DMS53 treated with DMSO at 0.1 percent for 48 hours (cell line): ENCODE results near the gene YTHDF2.
A peak's percentile ranks its signal among the peaks of the same experiment; 100 is the strongest.
"Not testable (repeated sequence)": the region's sequence is repeated elsewhere in the genome, so short reads cannot be mapped to it uniquely, and the experiment has no call there.

ENCODE experiments used
- DNase-seq: peaks from one replicate; lab custom pipeline; 2025; ENCODE audit not compliant: unreplicated experiment; lab: John Stamatoyannopoulos, UW

YTHDF2 gene

DNA sequence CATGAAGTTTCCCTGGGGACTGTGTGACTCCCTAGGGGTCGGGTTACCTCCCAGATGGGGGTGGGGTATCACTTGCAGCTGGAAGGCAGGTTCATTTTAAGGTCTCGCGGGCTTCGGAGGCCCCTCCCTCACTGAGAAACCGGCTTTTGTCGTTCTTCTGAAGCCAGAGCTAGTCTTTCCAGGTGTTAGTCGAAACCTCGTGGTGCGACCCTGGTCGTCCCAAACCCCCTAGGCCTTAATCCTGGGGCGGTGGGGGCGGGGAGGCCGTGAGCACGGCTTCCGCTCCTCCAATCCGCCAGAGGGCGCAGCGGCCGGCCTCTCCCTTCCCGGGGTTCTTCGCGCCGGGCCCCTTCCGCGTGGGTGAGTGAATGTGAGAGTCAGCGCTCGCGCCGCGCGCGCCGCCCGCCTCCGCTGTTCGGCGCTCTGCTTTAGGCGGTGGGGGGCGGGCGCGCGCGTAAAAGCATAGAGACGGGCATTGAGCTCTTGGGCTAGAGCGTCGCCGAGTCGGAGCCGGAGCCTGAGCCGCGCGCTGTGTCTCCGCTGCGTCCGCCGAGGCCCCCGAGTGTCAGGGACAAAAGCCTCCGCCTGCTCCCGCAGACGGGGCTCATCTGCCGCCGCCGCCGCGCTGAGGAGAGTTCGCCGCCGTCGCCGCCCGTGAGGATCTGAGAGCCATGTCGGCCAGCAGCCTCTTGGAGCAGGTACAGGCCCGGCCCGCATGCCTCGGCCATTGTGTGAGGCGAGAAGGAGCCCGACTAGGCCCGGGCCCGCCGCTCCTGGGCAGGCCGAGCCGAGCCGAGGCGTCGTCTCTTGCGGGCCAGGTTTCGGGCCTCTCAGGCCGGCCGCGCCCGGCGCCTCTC is at the start of gene YTHDF2:
Gene YTHDF2, plus strand, starts transcription at position 491 of the 857 bp plus-strand sequence. Its CDS starts 181 bp downstream, at position 672.
- DNase-seq, result peak; percentile 94

GRCh38 chr1:28691627-28692026 is 45.1 kb upstream of the YTHDF2 start:
- DNase-seq, result not testable (repeated sequence)

DNA sequence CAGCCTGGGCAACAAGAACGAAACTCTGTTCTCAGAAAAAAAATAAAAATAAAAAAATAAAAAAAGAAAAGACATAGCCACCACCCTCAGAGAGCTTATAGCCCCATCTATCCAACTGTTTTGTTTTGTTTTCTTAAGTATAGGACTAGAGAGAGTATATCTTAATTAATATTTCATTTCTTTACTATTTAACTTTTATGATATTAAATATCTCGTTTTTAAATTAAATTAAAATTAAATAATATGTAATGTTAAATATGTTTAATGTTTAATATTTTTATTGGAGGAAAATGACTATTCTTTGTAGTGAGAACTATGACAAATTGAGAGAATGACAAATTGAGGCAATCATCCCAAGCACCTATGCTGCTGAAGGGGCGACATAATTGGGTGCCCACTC is 33.1 kb upstream of the YTHDF2 start:
- DNase-seq, result no peak

- DNase-seq, result no peak
Measured at GRCh38 chr1:28716336-28716735, 20.4 kb upstream of the YTHDF2 start.

GRCh38 chr1:28718166-28718565 is 18.6 kb upstream of the YTHDF2 start:
- no peak for DNase-seq

DNA sequence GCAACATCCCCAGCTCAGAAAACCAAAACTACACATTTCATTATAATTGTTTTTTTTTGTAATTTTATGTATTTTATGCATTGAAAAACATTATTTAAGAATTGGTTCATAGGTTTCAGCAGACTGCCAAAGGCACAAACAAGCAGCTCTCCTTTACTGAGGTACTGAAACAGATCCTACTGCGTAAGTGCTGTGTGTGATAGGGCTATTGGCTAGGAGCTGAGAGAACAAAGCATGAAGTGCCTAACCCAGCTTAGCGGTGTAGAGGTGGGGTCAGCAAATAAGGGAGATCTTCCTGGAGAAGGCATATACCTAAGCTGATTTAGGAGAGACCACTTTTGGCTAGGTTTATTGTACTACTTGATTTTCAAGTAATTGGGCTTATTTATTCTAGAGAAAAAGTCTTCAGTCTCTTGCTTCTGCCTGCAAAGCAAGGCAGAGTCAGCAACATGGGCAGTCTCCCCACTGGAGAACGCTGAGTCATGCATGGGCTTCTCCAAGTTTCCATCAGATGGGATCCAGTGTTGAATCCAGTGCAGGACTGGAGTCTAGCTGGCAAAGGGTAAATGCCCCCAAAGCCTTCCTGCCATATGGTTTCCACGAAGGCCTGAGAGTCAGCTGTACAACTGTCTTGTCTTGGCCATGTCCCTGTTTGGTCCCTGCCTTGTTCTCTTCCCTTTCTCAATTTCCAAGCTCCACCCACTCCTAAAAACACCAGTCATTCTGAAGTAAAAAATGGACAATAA is 18.0 kb upstream of the YTHDF2 start:
- peak; percentile 3 for DNase-seq

DNA sequence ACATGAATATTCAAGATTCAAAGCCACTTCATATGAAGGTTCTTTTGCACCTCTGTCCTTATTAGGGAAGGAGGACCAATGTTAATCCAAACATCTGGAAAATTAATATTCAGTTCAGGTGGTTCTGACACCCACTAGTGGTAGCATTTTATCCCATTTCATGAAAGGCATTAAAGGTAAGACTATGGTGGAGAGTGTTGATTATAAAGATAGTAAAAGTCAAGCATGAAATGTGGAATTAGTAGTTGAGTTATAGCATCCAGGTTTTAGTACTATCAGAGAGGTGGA is 17.5 kb upstream of the YTHDF2 start:
- no peak for DNase-seq

DNA sequence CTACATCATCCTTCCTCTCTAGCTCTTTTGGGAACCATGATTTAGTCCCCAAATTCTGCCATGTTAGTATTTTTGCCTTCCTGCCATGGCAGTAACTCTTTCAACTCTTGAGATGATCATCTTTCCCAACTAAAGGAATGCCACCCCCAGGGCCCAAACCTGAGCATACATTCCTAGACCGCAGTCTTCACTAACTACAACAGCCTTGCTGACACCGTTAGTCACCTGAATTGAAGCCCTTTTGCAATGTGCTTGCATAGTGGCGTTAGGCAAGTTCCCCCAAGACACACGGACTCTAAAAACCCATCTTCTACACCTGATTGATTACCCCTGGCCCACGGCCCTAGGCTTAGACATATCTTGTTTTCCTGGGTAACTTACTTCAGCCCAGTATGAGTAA is 16.4 kb upstream of the YTHDF2 start:
- DNase-seq, result no peak

DNA sequence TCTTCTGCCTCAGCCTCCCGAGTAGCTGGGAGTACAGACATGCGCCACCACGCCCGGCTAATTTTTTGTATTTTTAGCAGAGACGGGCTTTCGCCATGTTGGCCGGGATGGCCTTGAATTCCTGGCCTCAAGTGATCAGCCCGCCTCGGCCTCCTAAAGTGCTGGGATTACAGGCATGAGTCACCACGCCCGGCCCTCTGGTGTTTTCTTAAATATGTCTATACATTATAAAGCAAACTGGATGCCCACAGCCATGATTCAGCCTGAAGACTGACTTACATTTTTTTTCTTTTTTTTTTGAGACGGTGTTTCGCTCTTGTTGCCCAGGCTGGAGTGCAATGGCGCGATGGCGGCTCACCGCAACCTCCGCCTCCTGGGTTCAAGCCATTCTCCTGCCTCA is 14.8 kb upstream of the YTHDF2 start:
- not testable (repeated sequence) for DNase-seq

DNA sequence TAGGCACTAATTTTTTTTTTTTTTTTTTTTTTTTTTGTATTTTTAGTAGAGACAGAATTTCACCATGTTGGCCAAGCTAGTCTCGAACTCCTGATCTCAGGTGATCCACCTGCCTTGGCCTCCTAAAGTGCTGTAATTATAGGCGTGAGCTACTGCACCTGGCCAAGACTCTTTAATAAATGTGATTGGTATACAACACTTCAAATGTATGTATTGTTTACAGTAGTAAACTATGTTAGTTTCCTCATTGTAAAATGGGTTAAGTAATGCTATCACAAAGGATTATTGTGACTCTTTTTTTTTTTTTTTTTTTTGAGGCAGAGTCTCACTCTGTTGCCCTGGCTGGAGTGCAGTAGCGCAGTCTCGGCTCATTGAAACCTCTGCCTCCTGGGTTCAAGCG is 11.4 kb upstream of the YTHDF2 start:
- not testable (repeated sequence) for DNase-seq

GRCh38 chr1:28735961-28736449 is 735 bp upstream of the YTHDF2 start:
- DNase-seq, result no peak

DNA sequence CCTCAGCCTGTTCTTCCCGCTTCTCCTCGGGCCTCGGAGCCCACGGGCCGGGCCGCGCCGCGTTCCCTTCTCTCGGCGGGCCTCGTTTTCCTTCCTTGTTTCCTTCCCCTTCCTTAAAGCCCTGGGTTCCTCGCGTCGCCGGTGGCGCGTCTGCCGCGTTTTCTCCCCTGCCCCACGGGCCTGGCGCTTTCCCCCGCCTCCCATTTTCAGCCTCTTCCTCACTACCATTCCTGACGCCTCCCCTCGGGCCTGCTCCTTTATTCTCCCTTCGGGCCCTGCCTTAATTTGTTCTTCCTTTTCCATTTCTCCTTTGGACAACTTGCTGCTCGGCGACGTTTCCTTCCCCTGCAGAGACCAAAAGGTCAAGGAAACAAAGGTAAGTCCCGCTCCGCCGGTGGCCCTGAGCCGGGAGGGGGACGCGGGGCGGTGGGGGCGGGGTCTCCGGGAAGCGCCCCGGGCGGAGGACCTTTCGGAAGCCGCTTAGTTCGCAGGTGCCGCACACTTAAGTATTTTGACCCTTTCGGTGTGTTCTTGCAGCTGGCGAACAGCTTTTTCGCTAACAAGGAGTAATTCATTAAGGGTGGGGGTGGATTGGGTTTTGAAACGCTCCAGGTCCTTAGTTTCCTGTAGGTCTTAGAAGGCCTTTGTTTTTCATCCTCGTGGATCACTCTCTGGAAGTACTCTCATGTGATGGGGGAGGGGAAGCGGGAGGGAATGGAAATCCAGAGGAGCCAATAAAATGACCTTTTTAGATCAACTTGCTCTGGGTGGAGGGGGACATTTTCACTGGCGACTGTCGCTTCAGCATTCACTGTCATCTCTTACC is 780 bp downstream of the YTHDF2 start:
- DNase-seq, result peak; percentile 72

- no peak for DNase-seq
Measured at GRCh38 chr1:28740118-28740517, 3.4 kb downstream of the YTHDF2 start.

DNA sequence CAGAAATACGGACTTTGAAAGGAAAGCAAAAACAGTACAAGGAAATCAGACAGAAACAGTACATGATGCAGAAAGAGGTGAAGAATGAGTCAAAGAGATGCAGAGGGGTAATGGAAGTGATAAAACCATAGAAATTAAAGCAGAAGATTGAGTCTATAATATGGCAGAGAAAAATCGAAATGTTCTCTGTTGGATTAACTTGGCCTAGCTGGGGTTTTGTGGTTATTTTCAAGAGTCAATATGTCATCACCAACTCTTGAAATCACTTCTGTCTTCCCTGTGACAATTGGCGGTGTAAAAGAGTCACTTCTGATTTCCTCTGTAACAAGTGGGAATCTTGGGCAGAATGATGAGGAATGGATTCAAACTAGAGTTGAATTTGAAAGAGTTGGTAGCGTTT is 7.4 kb downstream of the YTHDF2 start:
- DNase-seq, result no peak

GRCh38 chr1:28745653-28746173 is 9.0 kb downstream of the YTHDF2 start:
- no peak for DNase-seq

DNA sequence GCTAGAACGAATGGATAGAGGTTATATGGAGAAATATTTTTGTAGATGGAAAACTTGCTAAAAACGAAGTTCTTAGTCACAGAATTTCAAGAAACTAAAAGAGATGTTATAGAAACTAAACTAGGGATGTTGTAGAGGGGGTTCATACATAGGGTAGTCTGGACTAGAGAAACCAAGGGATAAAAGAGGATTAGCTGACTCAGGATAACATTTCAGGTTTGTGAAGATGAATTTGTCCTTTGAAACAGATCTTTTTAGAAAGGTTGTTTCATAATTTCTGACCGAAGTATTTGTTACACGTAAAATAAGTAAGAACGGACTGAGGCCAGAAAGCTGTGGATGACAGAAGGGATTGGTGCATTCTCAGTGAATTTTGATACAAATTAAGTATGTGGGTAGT is 13.6 kb downstream of the YTHDF2 start:
- DNase-seq, result no peak

DNA sequence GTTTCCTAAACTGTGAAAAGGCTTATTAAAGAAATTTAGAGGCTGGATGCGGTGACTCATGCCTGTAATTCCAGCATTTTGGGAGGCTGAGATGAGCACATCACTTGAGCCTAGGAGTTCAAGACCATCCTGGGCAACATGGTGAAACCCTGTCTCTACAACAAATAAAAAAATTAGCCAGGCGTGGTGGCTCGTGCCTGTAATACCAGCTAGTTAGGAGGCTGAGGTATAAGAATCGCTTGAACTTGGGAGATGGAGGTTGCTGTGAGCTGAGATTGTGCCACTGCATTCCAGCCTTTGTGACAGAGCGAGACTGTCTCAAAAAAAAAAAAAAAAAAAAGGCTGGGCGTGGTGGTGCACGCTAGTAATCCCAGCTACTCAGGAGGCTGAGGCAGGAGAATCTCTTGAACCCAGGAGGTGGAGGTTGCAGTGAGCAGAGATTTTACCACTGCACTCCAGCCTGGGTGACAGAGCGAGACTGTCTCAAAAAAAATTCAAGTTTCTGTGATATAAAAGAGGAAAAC is 14.1 kb downstream of the YTHDF2 start:
- not testable (repeated sequence) for DNase-seq

- DNase-seq, result no peak
Measured at GRCh38 chr1:28751315-28752060, 14.7 kb downstream of the YTHDF2 start.

GRCh38 chr1:28755701-28756100 is 19.0 kb downstream of the YTHDF2 start:
- DNase-seq, result no peak

DNA sequence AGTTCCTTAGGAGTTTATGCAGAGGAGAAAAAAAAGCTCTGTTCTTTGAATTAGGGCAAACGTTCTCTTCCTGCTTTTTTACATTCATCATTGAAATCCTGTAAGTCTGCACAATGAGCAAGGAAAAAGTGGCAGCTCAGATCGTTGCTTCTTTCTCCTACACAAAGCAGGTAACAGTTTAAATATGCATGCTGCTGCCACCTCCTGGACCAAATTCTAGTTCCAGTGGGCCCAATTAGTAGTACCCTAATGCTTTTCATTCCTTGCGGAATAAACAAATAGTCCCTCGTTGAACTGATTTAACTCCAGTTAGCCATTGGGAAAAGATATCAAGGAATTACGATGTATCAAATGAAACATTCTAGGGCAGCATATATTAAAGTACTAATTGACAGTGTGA is 20.1 kb downstream of the YTHDF2 start:
- no peak for DNase-seq
